ENCODE measurements around the gene PCDH12. TPM values are rescaled to one million over a fixed set of nuclear protein-coding genes. Genes with fewer than 3 reads are reported as not detected.

Gene PCDH12
- not detected in 2 replicates for polyA plus RNA-seq (2011; rRNA removed)
- polyA minus RNA-seq (2011; rRNA and poly(A)+ RNA removed), result not detected in 2 replicates

DNA sequence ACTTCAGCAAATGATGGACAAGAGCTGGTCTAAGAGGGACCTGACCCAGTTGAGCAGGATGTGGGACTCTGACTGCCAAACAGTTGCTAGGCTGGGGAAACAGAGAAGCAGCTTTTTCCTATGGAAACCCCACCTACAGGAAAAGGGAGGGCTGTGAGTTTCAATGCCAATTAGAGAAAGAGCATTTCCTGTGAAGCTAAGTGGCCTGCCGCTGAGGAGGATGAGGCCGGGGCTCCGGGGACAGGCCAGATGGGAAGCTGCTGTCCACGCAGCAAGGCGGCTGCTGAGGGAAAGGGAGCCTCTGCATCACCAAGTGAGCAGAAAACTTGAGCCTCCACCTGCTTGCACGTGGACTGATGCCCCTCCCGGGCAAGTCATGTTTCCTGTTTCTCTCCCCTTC lies at the start of gene PCDH12:
PCDH12 (minus strand) TSS at position 90 of the 400 bp plus-strand sequence. CDS start 351 bp downstream, outside the sequence.
- TF ChIP-seq, protein P1, sequence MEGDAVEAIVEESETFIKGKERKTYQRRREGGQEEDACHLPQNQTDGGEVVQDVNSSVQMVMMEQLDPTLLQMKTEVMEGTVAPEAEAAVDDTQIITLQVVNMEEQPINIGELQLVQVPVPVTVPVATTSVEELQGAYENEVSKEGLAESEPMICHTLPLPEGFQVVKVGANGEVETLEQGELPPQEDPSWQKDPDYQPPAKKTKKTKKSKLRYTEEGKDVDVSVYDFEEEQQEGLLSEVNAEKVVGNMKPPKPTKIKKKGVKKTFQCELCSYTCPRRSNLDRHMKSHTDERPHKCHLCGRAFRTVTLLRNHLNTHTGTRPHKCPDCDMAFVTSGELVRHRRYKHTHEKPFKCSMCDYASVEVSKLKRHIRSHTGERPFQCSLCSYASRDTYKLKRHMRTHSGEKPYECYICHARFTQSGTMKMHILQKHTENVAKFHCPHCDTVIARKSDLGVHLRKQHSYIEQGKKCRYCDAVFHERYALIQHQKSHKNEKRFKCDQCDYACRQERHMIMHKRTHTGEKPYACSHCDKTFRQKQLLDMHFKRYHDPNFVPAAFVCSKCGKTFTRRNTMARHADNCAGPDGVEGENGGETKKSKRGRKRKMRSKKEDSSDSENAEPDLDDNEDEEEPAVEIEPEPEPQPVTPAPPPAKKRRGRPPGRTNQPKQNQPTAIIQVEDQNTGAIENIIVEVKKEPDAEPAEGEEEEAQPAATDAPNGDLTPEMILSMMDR (IDR thresholded peaks at IDR 0.05; ENCODE audit: low read depth, low read length), result no peak
- no peak for DNase-seq (ENCODE audit: low read depth, low spot score)
- Histone ChIP-seq H3K27ac (ENCODE audit: low read depth, low read length) (no peak within 1 kb of the TSS), H3K9me3 (ENCODE audit: control insufficient read depth, insufficient read depth, low read length) (no peaks in the 10 kb centered on the region; the same call in 1 of the 2 replicates), H3K27me3 (ENCODE audit: control insufficient read depth, insufficient read depth, low read length) (peaks cover 17% of the 10 kb centered on the region), H3K4me3 (ENCODE audit: low read depth, low read length) (no peak within 1 kb of the TSS)
- CTCF ChIA-PET, result interaction anchor here (0.7 to 10.5 kb wide), 4 partner anchors 11 to 261 kb away, joined by 3 to 422 read pairs (median 26); no protein-coding TSS in a partner anchor
- POLR2A ChIA-PET, result interaction anchor here (1.0 kb wide), 1 partner anchor 35 kb away, joined by 3 read pairs; the partner anchor contains the start of gene DELE1

GRCh38 chr5:142007237-142007544 lies 49.2 kb upstream of the PCDH12 start:
- CTCF ChIA-PET, result interaction anchor here (7.4 kb wide), 1 partner anchor 137 kb away, joined by 84 read pairs; no protein-coding TSS in a partner anchor
- no peaks in the 10 kb centered on the region for H3K9me3 ChIP-seq (ENCODE audit: control insufficient read depth, insufficient read depth, low read length)
- no peak for DNase-seq (ENCODE audit: low read depth, low spot score)
- POLR2A ChIA-PET, result no interaction called here
- no peak overlapping the region for H3K4me3 ChIP-seq (ENCODE audit: low read depth, low read length)
- no peak overlapping the region for H3K27ac ChIP-seq (ENCODE audit: low read depth, low read length)
- TF ChIP-seq, protein P1 (IDR thresholded peaks at IDR 0.05; ENCODE audit: low read depth, low read length), result no peak
- H3K27me3 ChIP-seq (ENCODE audit: control insufficient read depth, insufficient read depth, low read length), result no peaks in the 10 kb centered on the region

DNA sequence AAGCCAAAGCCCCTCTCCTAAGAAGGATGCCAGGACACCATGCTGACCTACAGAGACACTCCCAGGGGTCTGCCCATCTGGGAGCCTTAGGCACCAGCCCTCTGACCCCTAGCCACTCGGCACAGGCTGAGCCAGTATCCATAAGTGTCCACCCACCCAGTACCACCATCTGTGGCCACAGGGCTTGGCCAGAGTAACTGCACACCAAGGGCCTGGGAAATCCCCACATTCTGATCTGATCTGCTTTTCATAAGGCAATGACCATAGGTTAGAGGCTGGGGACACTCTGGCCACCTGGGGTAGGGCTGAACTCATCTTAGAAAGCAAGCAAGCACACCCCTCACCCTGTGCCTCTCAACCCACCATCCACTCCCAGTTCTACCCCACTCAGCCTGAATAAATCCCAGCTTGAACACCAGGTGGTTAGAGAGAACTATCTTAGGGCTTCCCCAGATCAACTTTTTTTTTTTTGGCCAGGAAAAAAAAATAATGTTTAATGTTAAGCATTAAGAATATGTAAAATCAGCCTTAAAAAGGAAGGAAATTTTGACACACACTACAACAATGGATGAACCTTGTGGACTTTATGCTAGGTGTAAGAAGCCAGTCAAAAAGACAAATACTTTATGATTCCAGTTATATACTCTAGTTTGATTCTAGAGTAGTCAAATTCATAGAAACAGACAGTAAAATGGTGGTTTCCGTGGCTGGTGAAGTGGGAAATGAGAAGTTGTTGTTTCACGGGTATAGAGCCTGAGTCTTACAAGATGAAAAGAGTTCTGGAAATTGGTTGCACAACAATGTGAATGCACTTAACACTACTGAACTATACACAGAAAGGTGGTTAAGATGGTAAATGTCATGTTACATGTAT lies 48.6 kb upstream of the PCDH12 start:
- POLR2A ChIA-PET, result interaction anchor here (0.7 kb wide), 1 partner anchor 16 kb away, joined by 3 read pairs; no protein-coding TSS in a partner anchor

DNA sequence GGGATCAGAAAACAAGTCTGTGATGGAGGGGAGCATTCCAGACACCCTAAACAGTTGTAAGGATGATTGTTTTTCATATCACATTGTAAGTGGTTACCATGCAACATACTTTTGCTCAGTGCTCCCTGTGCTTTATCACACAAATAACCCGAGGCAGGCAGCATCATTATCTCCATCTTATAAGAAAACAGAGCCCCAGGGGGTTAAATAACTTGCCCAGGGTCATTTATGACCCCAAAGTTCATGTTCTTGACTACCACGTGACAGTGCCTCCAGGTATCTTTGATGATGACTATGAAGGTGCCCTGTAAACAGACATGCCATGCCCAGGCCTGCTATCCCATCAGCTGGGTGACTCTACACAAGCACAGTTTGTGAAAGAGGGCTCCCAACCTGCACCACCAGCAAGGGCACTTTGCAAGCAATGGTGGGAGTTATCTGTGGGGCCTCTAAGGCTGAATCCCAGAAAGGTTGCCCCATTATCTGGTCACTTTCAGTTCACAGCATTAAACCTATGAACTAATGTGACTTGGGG lies 45.3 kb upstream of the PCDH12 start:
- Histone ChIP-seq H3K27ac (ENCODE audit: low read depth, low read length) (no peak overlapping the region), H3K4me3 (ENCODE audit: low read depth, low read length) (no peak overlapping the region), H3K9me3 (ENCODE audit: control insufficient read depth, insufficient read depth, low read length) (no peaks in the 10 kb centered on the region), H3K27me3 (ENCODE audit: control insufficient read depth, insufficient read depth, low read length) (no peaks in the 10 kb centered on the region)
- TF ChIP-seq, protein P1 (IDR thresholded peaks at IDR 0.05; ENCODE audit: low read depth, low read length), result no peak
- POLR2A ChIA-PET, result no interaction called here
- no peak for DNase-seq (ENCODE audit: low read depth, low spot score)
- CTCF ChIA-PET, result no interaction called here

More for the DNA sequence above, 48.6 kb upstream of the PCDH12 start:
- TF ChIP-seq, protein P1 (IDR thresholded peaks at IDR 0.05; ENCODE audit: low read depth, low read length), result no peak
- H3K4me3 ChIP-seq (ENCODE audit: low read depth, low read length), result no peak overlapping the region
- CTCF ChIA-PET, result interaction anchor here (7.4 kb wide), 1 partner anchor 138 kb away, joined by 84 read pairs; no protein-coding TSS in a partner anchor
- no peaks in the 10 kb centered on the region for H3K9me3 ChIP-seq (ENCODE audit: control insufficient read depth, insufficient read depth, low read length)
- no peak for DNase-seq (ENCODE audit: low read depth, low spot score)
- H3K27ac ChIP-seq (ENCODE audit: low read depth, low read length), result no peak overlapping the region
- H3K27me3 ChIP-seq (ENCODE audit: control insufficient read depth, insufficient read depth, low read length), result no peaks in the 10 kb centered on the region

Measured in AG04450 (cell line).